HG03159 (cell line): ENCODE data around the gene SEMA4D.
"Not testable (repeated sequence)": the region's sequence is repeated elsewhere in the genome, so short reads cannot be mapped to it uniquely, and the experiment has no call there.

Experiments
- ATAC-seq: cut with Tn5 transposase; IDR thresholded peaks from one replicate; pipeline ENCODE4 v1.9.1; 2021; ENCODE audit warnings: mild to moderate bottlenecking, moderate library complexity; ENCODE audit not compliant: unreplicated experiment

Gene SEMA4D

GRCh38 chr9:89378541-89378940, 119.4 kb downstream of the SEMA4D start:
- ATAC-seq = no peak

GRCh38 chr9:89377411-89377810, 120.5 kb downstream of the SEMA4D start:
- no peak for ATAC-seq

- no peak for ATAC-seq
Observed at GRCh38 chr9:89376741-89377351, 121.1 kb downstream of the SEMA4D start.

GRCh38 chr9:89376286-89376685, 121.6 kb downstream of the SEMA4D start:
- no peak for ATAC-seq

GRCh38 chr9:89375191-89375760, 122.6 kb downstream of the SEMA4D start:
- peak; percentile 50 for ATAC-seq

- ATAC-seq = no peak
Observed at GRCh38 chr9:89374176-89374575, 123.7 kb downstream of the SEMA4D start.

- ATAC-seq = no peak
Observed at GRCh38 chr9:89372979-89373378, 124.9 kb downstream of the SEMA4D start.

GRCh38 chr9:89372230-89372816, 125.6 kb downstream of the SEMA4D start:
- no peak for ATAC-seq

- ATAC-seq = not testable (repeated sequence)
Observed at GRCh38 chr9:89371791-89372190, 126.1 kb downstream of the SEMA4D start.

- ATAC-seq = no peak
Observed at GRCh38 chr9:89370593-89370992, 127.3 kb downstream of the SEMA4D start.

- no peak for ATAC-seq
Observed at GRCh38 chr9:89368978-89369377, 128.9 kb downstream of the SEMA4D start.

GRCh38 chr9:89368550-89368949, 129.4 kb downstream of the SEMA4D start:
- no peak for ATAC-seq

- no peak for ATAC-seq
Observed at GRCh38 chr9:89367726-89368437, 130.0 kb downstream of the SEMA4D start.

GRCh38 chr9:89367281-89367680, 130.6 kb downstream of the SEMA4D start:
- ATAC-seq = no peak

GRCh38 chr9:89366711-89367110, 131.2 kb downstream of the SEMA4D start:
- no peak for ATAC-seq

GRCh38 chr9:89365532-89365912, 132.4 kb downstream of the SEMA4D start:
- ATAC-seq = no peak

- no peak for ATAC-seq
Observed at GRCh38 chr9:89364666-89365531, 133.0 kb downstream of the SEMA4D start.

GRCh38 chr9:89363921-89364665, 133.8 kb downstream of the SEMA4D start:
- ATAC-seq = no peak

GRCh38 chr9:89363311-89363670, 134.6 kb downstream of the SEMA4D start:
- no peak for ATAC-seq

- ATAC-seq = no peak
Observed at GRCh38 chr9:89362647-89363310, 135.1 kb downstream of the SEMA4D start.
